Amniotic stem cell (primary cell): ENCODE results near the gene VAPA.

Experiments
- DNase-seq: peaks from one replicate; lab custom pipeline; 2025; lab: John Stamatoyannopoulos, UW

VAPA gene

GRCh38 chr18:9913526-9914333 lies at the start of gene VAPA:
Gene VAPA (plus strand): TSS chr18:9914016. CDS start chr18:9914257, 241 bp downstream.
- DNase-seq = peak; percentile 86

GRCh38 chr18:9865764-9866490 lies 47.9 kb upstream of the VAPA start:
- DNase-seq = no peak

GRCh38 chr18:9866627-9867026 lies 47.2 kb upstream of the VAPA start:
- no peak for DNase-seq

GRCh38 chr18:9867071-9867594 lies 46.7 kb upstream of the VAPA start:
- no peak for DNase-seq

GRCh38 chr18:9868857-9869714 lies 44.7 kb upstream of the VAPA start:
- no peak for DNase-seq

- peak; percentile 4 for DNase-seq
Measured at GRCh38 chr18:9869715-9870430, 43.9 kb upstream of the VAPA start.

- no peak for DNase-seq
Measured at GRCh38 chr18:9870431-9871008, 43.3 kb upstream of the VAPA start.

- no peak for DNase-seq
Measured at GRCh38 chr18:9871244-9871746, 42.5 kb upstream of the VAPA start.

GRCh38 chr18:9872823-9873222 lies 41.0 kb upstream of the VAPA start:
- DNase-seq = no peak

GRCh38 chr18:9874728-9875127 lies 39.1 kb upstream of the VAPA start:
- DNase-seq = no peak

GRCh38 chr18:9876212-9876866 lies 37.5 kb upstream of the VAPA start:
- no peak for DNase-seq

- DNase-seq = peak; percentile 82
Measured at GRCh38 chr18:9876867-9877654, 36.8 kb upstream of the VAPA start.

GRCh38 chr18:9877655-9878014 lies 36.2 kb upstream of the VAPA start:
- DNase-seq = no peak

- no peak for DNase-seq
Measured at GRCh38 chr18:9878095-9878494, 35.7 kb upstream of the VAPA start.

GRCh38 chr18:9878783-9879242 lies 35.0 kb upstream of the VAPA start:
- DNase-seq = no peak

- DNase-seq = no peak
Measured at GRCh38 chr18:9884090-9884489, 29.7 kb upstream of the VAPA start.

- DNase-seq = no peak
Measured at GRCh38 chr18:9884532-9885140, 29.2 kb upstream of the VAPA start.

- no peak for DNase-seq
Measured at GRCh38 chr18:9885170-9886004, 28.4 kb upstream of the VAPA start, which contains the start of gene TXNDC2. Gene TXNDC2 (plus strand): TSS chr18:9885973. CDS start chr18:9886681, 708 bp downstream.
